HG03025 (cell line): Measurements from ENCODE around the gene RNF186.
"Not testable (repeated sequence)": the region's sequence is repeated elsewhere in the genome, so short reads cannot be mapped to it uniquely, and the experiment has no call there.

Experiments used
- ATAC-seq: cut with Tn5 transposase; IDR thresholded peaks from one replicate; pipeline ENCODE4 v1.9.1; 2021; ENCODE audit warnings: mild to moderate bottlenecking, moderate library complexity; ENCODE audit not compliant: unreplicated experiment, low FRiP score

Gene RNF186

DNA sequence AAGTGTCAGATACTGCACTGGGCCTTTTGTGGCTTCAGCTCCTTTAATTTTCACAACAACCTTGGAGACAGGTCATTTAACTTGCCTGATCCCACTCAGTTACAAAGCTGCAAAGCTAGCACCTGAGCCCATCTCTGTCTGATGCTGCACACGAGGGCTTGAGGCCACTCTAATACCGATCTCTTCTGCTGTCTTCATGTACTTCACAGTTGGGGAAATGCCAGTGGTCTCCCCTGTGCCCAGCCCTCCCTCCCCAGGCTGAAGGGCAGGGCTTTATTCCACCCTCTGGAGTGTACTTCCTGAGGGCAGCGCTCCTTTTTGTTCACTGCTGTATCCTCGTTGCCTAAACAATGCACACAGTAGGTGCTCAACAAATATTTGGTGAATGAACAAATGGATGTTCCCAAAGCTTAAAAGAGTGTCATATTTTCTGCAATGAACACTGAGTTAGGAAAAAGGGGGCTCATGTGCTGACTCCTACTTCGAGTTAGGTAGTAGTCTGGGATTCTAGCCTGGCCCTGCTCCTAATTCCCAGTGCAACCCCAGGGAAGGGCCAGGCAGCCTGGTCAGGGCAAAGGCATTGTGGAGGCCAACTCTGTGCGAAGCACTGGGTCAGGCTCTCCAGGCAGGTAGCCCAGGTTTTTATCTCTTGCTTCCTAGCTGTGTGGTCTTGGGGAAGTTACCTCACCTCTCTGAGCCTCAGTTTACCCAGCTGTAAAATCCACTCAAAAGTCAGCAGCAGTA is 16.4 kb downstream of the RNF186 start:
- no peak for ATAC-seq

DNA sequence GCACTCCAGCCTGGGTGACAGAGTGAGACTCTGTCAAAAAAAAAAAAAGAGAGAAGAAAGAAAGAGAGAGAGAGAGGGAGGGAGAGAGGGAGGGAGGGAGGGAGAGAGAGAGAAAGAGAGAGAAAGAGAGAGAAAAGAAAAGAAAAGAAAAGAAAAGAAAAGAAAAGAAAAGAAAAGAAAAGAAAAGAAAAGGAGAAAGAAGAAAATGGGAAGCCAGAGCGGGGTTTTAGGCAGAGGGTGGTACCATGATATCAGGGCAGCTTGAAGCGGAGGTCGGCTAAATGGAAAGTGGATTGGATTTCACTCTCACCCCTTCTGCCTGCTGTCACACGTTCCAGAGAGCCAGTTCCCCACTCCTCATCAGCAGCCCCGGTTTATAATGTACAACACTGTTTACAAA is 17.3 kb downstream of the RNF186 start:
- no peak for ATAC-seq

DNA sequence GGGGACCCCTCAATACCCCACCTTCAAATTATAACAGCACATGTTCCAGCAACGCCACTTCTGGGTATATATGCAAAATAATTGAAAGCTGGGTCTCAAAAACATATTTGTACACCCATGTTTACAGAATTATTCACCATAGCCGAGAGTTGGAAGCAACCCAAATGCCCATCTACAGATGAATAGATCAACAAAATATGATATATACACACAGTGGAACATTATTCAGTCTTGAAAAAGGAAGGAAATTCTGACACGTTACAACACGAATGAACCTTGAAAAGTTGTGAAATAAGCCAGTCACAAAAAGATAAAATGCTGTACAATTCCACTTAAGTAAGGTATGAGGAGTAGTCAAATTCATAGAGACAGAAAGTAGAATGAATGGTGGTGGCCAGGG is 20.5 kb downstream of the RNF186 start:
- ATAC-seq, result no peak

DNA sequence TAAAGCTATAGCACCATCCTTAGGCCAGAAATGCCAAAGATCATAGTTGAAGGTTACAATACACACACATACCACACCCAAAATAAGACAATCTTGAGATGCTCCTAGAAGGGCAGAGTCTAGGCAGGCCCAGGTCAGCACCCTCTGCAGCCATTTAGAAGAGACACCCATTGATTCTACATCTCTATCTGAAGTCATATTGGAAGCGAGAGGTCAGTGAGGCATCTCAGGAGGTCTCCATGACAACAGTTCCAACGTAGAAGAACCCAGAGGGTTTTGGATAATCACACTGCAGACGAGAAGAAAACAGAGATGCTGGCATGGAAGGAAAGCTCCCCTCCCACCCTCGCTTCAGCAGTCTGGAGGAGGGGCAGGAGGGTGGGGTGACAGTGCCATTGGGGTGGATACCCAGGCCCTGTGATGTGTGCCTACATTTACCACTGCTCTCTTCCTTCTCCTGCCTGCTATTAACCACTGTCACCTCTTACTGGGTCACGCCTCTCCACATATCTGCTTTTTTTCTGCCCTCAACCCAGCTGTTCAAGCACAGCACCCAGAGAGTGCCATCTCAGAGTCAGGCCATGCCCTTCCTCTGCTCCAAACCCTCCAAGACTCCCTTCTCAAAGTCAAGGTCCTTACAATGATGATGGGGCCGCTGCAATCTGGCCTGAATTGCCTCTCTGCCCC is 21.6 kb downstream of the RNF186 start:
- ATAC-seq, result no peak

DNA sequence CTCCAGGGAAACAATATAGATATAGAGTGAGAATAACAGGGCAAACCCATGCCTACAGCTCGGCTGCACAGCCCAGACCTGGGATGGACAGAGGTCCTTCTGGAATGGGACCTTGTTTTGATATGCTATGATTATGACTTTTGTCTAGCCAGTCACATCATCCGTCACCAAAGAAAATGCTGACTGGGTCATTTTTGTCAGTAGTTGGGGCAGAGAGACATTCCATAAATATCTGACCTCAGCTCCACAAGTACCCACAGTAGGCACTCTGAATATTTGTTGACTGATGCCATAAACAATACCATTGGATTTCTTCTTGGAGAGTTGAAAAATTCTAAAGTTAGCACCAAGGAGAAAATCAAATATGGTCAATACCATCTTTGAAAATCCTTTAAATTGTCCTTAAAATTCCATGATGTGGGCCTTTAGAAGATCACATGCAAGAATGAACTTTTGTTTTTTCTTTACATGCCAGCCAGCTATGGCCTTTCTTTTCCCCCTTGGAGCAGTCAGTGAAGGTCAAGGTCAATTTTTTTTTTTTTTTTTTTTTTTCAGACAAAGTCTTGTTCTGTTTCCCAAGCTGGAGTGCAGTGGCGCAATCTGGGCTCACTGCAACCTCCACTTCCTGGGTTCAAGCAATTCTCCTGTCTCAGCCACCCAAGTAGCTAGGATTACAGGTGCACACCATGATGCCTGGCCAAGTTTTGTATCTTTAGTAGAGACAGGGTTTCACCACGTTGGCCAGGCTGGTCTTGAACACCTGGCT is 22.7 kb downstream of the RNF186 start:
- ATAC-seq, result no peak

DNA sequence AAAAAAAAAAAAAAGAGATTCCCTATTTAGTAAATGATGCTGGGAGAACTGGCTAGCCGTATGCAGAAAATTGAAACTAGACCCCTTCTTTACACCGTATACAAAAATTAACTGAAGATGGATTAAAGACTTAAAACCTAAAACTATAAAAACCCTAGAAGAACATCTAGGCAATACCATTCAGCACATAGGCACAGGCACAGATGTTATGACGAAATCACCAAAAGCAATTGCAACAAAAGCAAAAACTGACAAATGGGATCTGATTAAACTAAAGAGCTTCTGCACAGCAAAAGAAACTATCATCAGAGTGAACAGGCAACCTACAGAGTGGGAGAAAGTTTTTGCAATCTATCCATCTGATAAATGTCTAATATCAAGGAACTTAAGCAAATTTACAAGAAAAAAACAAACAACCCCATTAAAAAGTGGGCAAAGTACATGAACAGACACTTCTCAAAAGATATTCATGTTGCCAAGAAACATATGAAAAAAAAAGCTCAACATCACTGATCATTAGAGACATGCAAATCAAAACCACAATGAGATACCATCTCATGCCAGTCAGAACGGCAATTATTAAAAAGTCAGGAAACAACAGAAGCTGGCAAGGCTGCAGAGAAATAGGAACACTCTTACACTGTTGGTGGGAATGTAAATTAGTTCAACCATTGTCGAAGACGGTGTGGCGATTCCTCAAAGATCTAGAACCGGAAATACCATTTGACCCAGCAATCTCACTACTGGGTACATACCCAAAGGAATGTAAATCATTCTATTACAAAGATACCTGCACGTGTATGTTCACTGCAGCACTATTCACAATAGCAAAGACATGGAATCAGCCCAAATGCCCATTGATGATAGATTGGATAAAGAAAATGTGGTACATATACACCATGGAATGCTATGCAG is 24.8 kb downstream of the RNF186 start:
- not testable (repeated sequence) for ATAC-seq

DNA sequence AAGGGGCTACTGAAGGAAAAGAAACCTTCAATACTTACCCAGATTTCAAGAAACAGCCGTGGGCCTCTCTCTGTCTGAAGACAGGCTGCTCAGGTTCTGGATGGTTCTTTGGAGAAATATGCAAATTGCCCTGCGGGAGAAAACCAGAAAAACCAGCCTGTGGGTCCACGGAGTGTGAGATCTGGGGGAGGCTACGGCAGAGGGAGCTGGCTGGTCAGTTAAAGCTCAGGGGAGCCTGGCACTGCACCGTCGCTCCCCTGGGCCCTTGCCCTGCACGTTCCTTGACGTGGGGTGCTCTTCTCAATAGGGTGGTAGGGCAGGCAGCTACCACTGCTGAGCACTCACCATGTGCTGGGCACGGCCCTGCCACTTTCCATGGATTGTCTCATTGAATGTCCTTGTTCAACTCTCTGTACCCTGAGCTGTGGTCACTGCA is 28.1 kb downstream of the RNF186 start:
- ATAC-seq, result no peak

DNA sequence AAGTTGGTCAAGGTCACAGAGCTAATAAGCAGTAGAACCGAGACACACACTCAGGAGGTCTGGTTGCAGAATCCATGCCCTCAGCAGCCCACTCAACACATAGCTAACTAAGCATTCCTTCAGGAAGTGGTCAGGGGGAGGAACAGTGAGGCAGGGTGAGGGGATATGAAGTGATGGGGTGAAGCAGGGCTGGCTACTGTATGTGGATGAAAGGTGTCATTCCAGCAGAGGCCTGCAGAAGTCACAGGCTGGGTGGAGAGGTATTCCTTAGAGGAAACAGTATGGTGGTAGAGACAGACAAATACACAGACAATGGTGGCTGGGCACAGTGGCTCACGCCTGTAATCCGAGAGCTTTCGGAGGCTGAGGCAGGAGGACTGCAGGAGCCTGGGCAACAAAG is 29.4 kb downstream of the RNF186 start:
- no peak for ATAC-seq

DNA sequence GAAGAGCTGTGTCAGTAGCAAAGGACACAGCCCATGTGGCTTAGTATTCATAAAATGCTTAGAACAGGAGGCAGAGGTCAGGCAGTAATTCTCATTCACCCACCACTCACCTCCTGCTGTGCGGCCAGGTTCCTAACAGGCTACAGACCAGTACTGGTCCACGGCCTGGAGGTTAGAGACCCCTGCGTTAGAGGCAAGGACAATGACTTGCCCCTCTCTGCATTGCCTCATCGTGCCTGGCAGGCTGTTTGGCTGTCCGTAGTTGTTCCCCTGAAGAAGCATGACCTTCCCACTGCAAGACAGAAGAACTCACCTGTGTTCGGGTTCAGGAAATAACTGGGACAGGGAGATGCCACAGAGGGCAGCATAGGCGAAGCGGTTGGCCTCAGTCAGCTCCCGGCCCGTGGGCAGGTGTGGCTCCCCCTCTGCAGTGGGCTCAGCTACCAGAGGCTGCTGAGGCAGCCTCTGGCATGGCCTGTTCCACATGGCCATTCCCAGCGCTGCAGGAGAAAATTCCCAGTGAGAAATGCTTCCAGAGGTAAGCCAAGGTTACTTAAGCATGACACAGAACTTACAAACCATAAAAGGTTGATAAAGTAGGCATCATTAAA is 34.7 kb downstream of the RNF186 start:
- no peak for ATAC-seq

DNA sequence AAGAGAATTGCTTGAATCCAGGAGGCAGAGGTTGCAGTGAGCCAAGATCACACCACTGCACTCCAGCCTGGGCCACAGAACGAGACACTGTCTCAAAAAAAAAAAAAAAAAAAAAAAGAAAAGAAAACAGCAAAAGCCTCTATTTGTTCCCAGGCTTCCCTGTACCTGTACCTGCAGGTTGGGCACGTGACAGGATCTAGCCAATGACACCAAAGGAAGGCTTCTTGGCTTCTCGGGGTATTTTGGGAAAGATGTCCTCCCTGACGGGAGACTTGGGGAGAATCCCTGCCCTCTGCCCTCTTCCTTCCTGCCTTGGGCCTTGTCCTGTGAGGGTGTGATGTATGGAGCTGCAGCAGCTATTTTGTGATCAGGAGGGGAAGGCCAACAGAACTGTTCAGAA is 38.1 kb downstream of the RNF186 start:
- no peak for ATAC-seq

DNA sequence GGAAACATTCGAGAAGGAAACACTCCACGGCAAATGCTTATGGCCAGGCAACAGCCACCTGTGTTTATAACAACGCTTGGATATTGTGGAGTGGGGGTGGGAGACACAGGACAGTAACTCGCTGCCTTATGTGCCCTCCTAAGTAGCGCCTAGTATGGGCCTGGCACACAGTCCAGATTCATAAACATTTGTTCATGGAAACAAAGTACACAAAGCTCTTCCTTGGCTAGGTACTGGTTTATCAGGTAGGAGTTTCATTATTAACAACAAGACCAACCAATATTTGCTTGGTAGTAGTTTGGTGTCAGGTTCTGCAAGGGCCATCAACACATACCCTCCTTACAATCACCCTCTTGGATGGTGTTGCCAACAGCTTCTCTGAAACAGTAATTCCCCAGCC is 38.8 kb downstream of the RNF186 start:
- no peak for ATAC-seq

DNA sequence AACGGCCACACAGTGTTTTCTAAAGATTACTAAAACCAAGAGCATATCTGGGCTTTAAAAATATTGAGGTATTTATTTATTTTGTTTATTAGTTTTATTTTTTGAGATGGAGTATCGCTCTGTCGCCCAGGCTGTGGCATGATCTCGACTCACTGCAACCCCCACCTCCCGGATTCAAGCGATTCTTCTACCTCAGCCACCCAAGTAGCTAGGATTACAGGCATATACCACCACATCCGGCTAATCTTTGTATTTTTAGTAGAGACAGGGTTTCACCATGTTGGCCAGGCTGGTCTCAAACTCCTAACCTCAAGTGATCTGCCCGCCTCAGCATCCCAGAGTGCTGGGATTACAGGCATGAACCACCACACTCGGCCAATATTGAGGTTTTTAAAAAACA is 39.3 kb downstream of the RNF186 start:
- no peak for ATAC-seq

DNA sequence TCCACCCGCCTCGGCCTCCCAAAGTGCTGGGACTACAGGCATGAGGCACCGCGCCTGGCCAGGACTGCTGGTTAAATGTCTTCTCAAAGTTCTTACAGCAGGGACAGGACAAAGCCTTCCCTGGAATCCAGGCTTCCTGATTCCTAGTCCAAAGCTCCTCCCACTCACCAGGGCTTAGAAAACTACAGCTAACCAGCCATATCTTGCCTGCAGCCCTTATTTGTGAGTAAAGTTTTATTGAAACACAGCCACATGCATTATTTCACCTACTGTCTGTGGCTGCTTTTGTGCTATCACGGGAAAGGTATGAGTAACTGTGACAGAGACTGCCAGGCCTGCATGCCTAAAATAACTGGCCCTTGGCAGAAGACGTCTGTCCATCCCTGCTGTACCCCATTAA is 39.8 kb downstream of the RNF186 start:
- no peak for ATAC-seq

DNA sequence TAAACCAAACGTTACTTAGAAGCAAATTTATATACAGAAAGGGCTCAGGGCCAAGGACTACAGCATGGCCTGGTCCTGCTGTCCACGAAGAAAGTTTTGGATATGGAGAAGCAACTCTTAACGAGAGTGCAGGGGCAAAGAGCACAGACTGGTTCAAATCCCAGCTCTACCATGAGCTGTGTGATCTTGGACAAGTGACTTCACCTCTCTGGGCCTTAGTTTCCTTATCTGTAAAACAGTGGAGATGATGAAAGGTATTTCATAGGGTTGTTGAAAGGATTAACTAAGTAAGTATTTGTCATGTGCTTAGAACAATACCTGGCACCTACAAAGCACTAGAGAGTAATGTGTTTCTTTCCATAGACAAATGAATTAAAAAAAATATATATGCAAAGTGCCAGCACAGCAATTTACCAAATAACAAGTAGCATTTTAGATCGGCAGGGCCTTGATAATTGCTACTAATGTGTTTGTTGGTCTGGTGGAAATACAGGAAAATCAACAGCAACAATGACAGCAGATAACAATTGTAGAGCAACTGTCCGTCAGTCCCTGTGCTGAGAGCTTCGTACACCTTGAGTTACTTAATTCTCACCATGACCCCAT is 40.8 kb downstream of the RNF186 start:
- no peak for ATAC-seq

DNA sequence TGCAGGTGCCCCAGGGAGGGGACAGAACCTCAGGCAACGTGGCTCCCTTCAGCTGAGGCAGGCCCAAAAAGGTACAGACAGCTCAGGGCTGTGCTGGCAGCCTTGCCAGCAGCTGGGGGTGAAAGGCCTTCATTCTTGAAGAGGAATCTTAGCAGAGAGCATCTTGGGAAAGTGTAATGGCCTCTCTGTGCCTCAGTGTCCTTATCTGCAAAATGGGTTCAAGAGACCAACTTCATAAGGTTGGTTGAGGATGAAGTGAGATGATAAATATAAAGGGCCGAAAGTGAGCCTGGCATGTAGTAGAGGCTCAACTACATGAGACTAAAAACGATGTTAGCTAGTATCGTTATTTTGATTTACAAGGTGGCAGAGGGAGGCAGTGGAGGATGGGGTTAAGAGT is 41.6 kb downstream of the RNF186 start:
- ATAC-seq, result no peak

DNA sequence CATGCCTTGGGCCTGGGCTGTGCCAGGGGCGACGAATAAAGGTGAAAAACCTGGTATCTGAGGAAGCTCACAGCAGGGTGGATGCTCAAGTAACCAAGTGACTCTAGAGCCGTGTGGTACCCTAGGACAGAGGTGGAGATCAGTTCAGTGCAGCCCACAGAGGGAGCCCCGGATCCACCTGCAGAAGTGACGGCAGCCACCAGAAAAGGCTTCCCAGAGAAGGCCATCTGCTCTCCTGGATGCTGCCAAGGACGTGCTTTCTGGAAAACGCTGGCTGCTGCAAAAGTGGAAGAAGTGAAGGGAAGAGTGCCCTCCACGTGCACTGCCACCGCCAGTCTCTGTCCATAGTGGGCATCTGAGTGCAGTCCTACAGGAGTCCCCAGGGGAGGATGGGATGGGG is 43.0 kb downstream of the RNF186 start:
- ATAC-seq, result no peak

DNA sequence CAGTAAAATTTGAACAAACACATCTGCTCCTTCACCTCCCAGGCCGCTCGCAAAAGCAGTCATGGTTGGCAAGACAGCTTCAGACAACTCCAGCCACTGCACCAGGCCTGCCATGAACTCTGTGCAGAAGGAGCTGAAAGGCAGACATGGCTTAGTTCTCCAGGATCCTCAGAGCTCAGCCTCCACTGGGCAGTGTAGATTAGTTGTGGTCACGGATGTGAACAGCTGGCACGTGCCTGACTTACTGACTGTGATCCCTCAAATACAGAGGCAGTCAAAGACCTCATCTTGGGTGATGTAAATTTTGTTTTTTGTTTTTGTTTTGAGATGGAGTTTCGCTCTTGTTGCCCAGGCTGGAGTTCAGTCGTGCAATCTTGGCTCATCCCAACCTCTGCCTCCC is 43.7 kb downstream of the RNF186 start:
- no peak for ATAC-seq

DNA sequence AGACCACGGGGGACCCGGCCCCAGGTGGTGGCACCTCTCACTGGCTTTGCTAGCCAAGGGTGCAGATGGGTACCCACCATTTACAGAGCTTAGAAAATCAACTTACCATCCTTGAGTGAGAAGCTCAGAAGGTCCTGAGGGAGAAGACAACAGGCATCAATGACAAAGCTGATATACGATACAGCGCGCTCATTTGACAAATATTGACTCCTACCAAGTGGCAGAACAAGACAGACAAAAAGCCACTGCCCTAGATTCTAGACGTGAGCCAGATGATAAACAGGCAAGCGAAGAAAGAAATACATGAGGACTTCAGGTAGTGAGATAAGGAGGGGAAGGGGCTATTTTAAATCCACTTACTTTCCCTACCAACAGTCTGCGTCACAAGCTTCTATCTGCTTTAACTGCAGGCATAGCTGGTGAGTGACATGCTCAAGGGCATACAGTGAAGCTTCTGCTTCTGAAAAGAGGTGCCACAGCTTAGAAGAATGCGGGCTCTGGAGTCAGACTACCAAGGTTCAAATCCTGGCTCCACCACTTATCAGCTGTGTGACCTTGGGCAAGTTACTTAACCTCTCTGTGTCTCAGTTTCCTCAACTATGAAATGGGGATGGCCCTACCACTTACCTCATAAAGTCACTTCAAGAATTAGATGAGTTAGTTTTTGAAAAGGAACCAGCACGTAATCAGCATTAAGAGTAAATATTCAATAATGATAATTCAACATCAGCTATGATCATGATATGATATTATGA is 44.5 kb downstream of the RNF186 start:
- no peak for ATAC-seq
